SU-DHL-6 (cell line): ENCODE data around the gene CNBD2.

Experiments
- H2AFZ ChIP-seq: fragments of 200-600 bp; sonication (generic); 2 replicates; pipeline ENCODE4 v1.6.1; 2014; ENCODE audit warnings: low read depth, mild to moderate bottlenecking, moderate library complexity, mixed read lengths, antibody characterized with exemption, low read length; ENCODE audit not compliant: severe bottlenecking
- H3F3A ChIP-seq: fragments of 200-600 bp; shearing (Covaris generic); 2 replicates; pipeline ENCODE4 v1.6.0; 2016; ENCODE audit warnings: antibody characterized with exemption, mild to moderate bottlenecking; ENCODE audit not compliant: insufficient read depth
- H3K27ac ChIP-seq: fragments of 200-600 bp; sonication (generic); 2 replicates; pipeline ENCODE4 v1.5.1; 2016; ENCODE audit warnings: low read depth, mild to moderate bottlenecking, low read length, moderate library complexity, mixed read lengths
- H3K27me3 ChIP-seq: fragments of 200-600 bp; sonication (generic), shearing (Covaris generic); 2 replicates; pipeline ENCODE4 v1.6.0; 2014; ENCODE audit warnings: mild to moderate bottlenecking, low read length
- H3K36me3 ChIP-seq: fragments of 200-600 bp; sonication (generic); 2 replicates; pipeline ENCODE4 v1.6.1; 2014; ENCODE audit warnings: mild to moderate bottlenecking, low read length, mixed read lengths
- H3K4me2 ChIP-seq: fragments of 300-600, 200-600 bp; shearing (Covaris generic), sonication (generic); 2 replicates; pipeline ENCODE4 v1.6.0; 2014; ENCODE audit warnings: low read length, low read depth, mild to moderate bottlenecking; ENCODE audit not compliant: poor library complexity, severe bottlenecking
- H3K4me3 ChIP-seq: fragments of 200-600 bp; sonication (generic); 2 replicates; pipeline ENCODE4 v1.5.1; 2014; ENCODE audit warnings: antibody characterized with exemption, low read length, mild to moderate bottlenecking, mixed read lengths; ENCODE audit not compliant: insufficient read depth, poor library complexity, severe bottlenecking
- H3K79me2 ChIP-seq: fragments of 200-600 bp; sonication (generic); 2 replicates; pipeline ENCODE4 v1.6.1; 2014; ENCODE audit warnings: mild to moderate bottlenecking, low read length, moderate library complexity; ENCODE audit not compliant: insufficient read depth
- H3K9ac ChIP-seq: fragments of 200-600 bp; sonication (generic); 2 replicates; pipeline ENCODE4 v1.7.0; 2014; ENCODE audit warnings: mild to moderate bottlenecking, low read length
- H3K9me2 ChIP-seq: fragments of 200-600 bp; sonication (generic); replicated peaks from 2 replicates; pipeline ENCODE4 v1.6.1; 2014; ENCODE audit warnings: low read length; ENCODE audit not compliant: insufficient read depth
- H3K9me3 ChIP-seq: fragments of 200-600 bp; sonication (generic); 2 replicates; pipeline ENCODE4 v1.6.1; 2014; ENCODE audit warnings: low read length, mixed read lengths; ENCODE audit not compliant: insufficient read depth
- H4K20me1 ChIP-seq: fragments of 200-600 bp; sonication (generic); 2 replicates; pipeline ENCODE4 v1.6.1; 2014; ENCODE audit warnings: low read depth, mild to moderate bottlenecking, antibody characterized with exemption, low read length, moderate library complexity, mixed read lengths
- CTCF ChIP-seq: fragments of 200-600 bp; sonication (generic); IDR thresholded peaks from one replicate; pipeline ENCODE4 v1.5.1; 2017; ENCODE audit warnings: antibody characterized with exemption, mild to moderate bottlenecking, low read length, moderate library complexity; ENCODE audit not compliant: insufficient read depth, poor library complexity, severe bottlenecking
- EZH2phosphoT487 ChIP-seq: fragments of 200-600 bp; sonication (generic), shearing (Covaris generic); conservative IDR thresholded peaks from 2 replicates; pipeline ENCODE4 v1.6.1; 2018; ENCODE audit warnings: mild to moderate bottlenecking, antibody characterized with exemption, low read length, moderate library complexity, mixed read lengths

Gene CNBD2

GRCh38 chr20:35981969-35982368, 13.6 kb downstream of the CNBD2 start:
- no peak overlapping the region for H3K9ac ChIP-seq
- H3K79me2 ChIP-seq = no peaks in the 10 kb centered on the region
- no peaks in the 10 kb centered on the region for H4K20me1 ChIP-seq
- H3K27me3 ChIP-seq = no peaks in the 10 kb centered on the region
- no peaks in the 10 kb centered on the region for H3K9me2 ChIP-seq
- no peaks in the 10 kb centered on the region for H3K9me3 ChIP-seq
- no peaks in the 10 kb centered on the region for H3F3A ChIP-seq
- H3K4me3 ChIP-seq = no peak overlapping the region
- TF ChIP-seq CTCF = no peak
- TF ChIP-seq EZH2phosphoT487 = no peak
- H3K27ac ChIP-seq = no peak overlapping the region
- no peak overlapping the region for H2AFZ ChIP-seq
- no peaks in the 10 kb centered on the region for H3K36me3 ChIP-seq
- no peak overlapping the region for H3K4me2 ChIP-seq

GRCh38 chr20:35984382-35984781, 16.0 kb downstream of the CNBD2 start:
- Histone ChIP-seq H3K9ac (no peak overlapping the region), H3K4me2 (no peak overlapping the region)

GRCh38 chr20:35985806-35986205, 17.4 kb downstream of the CNBD2 start:
- Histone ChIP-seq H3K9ac (no peak overlapping the region), H4K20me1 (no peaks in the 10 kb centered on the region), H3K27ac (no peak overlapping the region), H2AFZ (no peak overlapping the region), H3K79me2 (no peaks in the 10 kb centered on the region), H3K4me2 (no peak overlapping the region), H3F3A (no peaks in the 10 kb centered on the region), H3K27me3 (no peaks in the 10 kb centered on the region), H3K9me2 (no peaks in the 10 kb centered on the region), H3K4me3 (no peak overlapping the region), H3K36me3 (no peaks in the 10 kb centered on the region), H3K9me3 (no peaks in the 10 kb centered on the region)
- TF ChIP-seq CTCF = no peak
- no peak for TF ChIP-seq EZH2phosphoT487

More at GRCh38 chr20:35984382-35984781, 16.0 kb downstream of the CNBD2 start:
- Histone ChIP-seq H4K20me1 (no peaks in the 10 kb centered on the region), H3K79me2 (no peaks in the 10 kb centered on the region), H3F3A (no peaks in the 10 kb centered on the region), H3K9me2 (no peaks in the 10 kb centered on the region), H3K9me3 (no peaks in the 10 kb centered on the region), H3K27me3 (no peaks in the 10 kb centered on the region), H2AFZ (no peak overlapping the region), H3K36me3 (no peaks in the 10 kb centered on the region), H3K4me3 (no peak overlapping the region), H3K27ac (no peak overlapping the region)
- no peak for TF ChIP-seq CTCF
- no peak for TF ChIP-seq EZH2phosphoT487

- no peak overlapping the region for H3K4me3 ChIP-seq
- TF ChIP-seq EZH2phosphoT487 (no peak), CTCF (no peak)
- no peaks in the 10 kb centered on the region for H3K9me3 ChIP-seq
- H3K36me3 ChIP-seq = no peaks in the 10 kb centered on the region
- no peak overlapping the region for H3K4me2 ChIP-seq
- no peak overlapping the region for H3K9ac ChIP-seq
- no peak overlapping the region for H2AFZ ChIP-seq
- no peaks in the 10 kb centered on the region for H4K20me1 ChIP-seq
- H3K79me2 ChIP-seq = no peaks in the 10 kb centered on the region
- peaks cover 3% of the 10 kb centered on the region; the same call in 1 of the 2 replicates for H3F3A ChIP-seq
- H3K9me2 ChIP-seq = no peaks in the 10 kb centered on the region
- H3K27me3 ChIP-seq = no peaks in the 10 kb centered on the region
- H3K27ac ChIP-seq = no peak overlapping the region
These were observed 20.6 kb downstream of the CNBD2 start for GRCh38 chr20:35988910-35989463.
